ENCODE measurements around the gene ZNF385A.
"Not testable (repeated sequence)": the region's sequence is repeated elsewhere in the genome, so short reads cannot be mapped to it uniquely, and the experiment has no call there.

ZNF385A gene

GRCh38 chr12:54355104-54355815 lies 29.3 kb downstream of the ZNF385A start:
- no peak for DNase-seq (ENCODE audit: low spot score)

GRCh38 chr12:54354271-54354670 lies 30.3 kb downstream of the ZNF385A start:
- not testable (repeated sequence) for DNase-seq (ENCODE audit: low spot score)

- no peak for DNase-seq (ENCODE audit: low spot score)
These were observed 31.4 kb downstream of the ZNF385A start for GRCh38 chr12:54352891-54353874.

- no peak for DNase-seq (ENCODE audit: low spot score)
These were observed 32.5 kb downstream of the ZNF385A start for GRCh38 chr12:54352022-54352531.

GRCh38 chr12:54351341-54351740 lies 33.2 kb downstream of the ZNF385A start:
- DNase-seq (ENCODE audit: low spot score): no peak

GRCh38 chr12:54350743-54351142 lies 33.8 kb downstream of the ZNF385A start:
- DNase-seq (ENCODE audit: low spot score): no peak

GRCh38 chr12:54349679-54350078 lies 34.9 kb downstream of the ZNF385A start:
- no peak for DNase-seq (ENCODE audit: low spot score)

GRCh38 chr12:54349036-54349435 lies 35.5 kb downstream of the ZNF385A start:
- DNase-seq (ENCODE audit: low spot score): no peak

- DNase-seq (ENCODE audit: low spot score): no peak
These were observed 42.9 kb downstream of the ZNF385A start for GRCh38 chr12:54341378-54342300.

GRCh38 chr12:54340846-54341245 lies 43.7 kb downstream of the ZNF385A start:
- no peak for DNase-seq (ENCODE audit: low spot score)

- no peak for DNase-seq (ENCODE audit: low spot score)
These were observed 45.7 kb downstream of the ZNF385A start for GRCh38 chr12:54338698-54339296.

GRCh38 chr12:54337854-54338650 lies 46.5 kb downstream of the ZNF385A start:
- DNase-seq (ENCODE audit: low spot score): no peak

- DNase-seq (ENCODE audit: low spot score): no peak
These were observed 47.2 kb downstream of the ZNF385A start for GRCh38 chr12:54337280-54337842.

- DNase-seq (ENCODE audit: low spot score): no peak
These were observed 51.0 kb downstream of the ZNF385A start for GRCh38 chr12:54333420-54334034.

GRCh38 chr12:54331461-54331860 lies 53.1 kb downstream of the ZNF385A start:
- no peak for DNase-seq (ENCODE audit: low spot score)

- no peak for DNase-seq (ENCODE audit: low spot score)
These were observed 54.1 kb downstream of the ZNF385A start for GRCh38 chr12:54330442-54330841.

- DNase-seq (ENCODE audit: low spot score): no peak
These were observed 54.8 kb downstream of the ZNF385A start for GRCh38 chr12:54329759-54330158.

GRCh38 chr12:54328595-54329337 lies 55.8 kb downstream of the ZNF385A start:
- no peak for DNase-seq (ENCODE audit: low spot score)
